Skeletal muscle cell (primary cell): ENCODE results near the gene OTOP1.
"Not testable (repeated sequence)": the region's sequence is repeated elsewhere in the genome, so short reads cannot be mapped to it uniquely, and the experiment has no call there.

Source experiments
- DNase-seq: peaks from one replicate; pipeline ENCODE4 v3.0.0-alpha.2; 2010; ENCODE audit warnings: low read depth
- H3K4me3 ChIP-seq: 2 replicates; pipeline ENCODE4 v1.5.1; 2011; ENCODE audit warnings: low read depth, mild to moderate bottlenecking, control low read depth, low read length, moderate library complexity

OTOP1 gene, protein sequence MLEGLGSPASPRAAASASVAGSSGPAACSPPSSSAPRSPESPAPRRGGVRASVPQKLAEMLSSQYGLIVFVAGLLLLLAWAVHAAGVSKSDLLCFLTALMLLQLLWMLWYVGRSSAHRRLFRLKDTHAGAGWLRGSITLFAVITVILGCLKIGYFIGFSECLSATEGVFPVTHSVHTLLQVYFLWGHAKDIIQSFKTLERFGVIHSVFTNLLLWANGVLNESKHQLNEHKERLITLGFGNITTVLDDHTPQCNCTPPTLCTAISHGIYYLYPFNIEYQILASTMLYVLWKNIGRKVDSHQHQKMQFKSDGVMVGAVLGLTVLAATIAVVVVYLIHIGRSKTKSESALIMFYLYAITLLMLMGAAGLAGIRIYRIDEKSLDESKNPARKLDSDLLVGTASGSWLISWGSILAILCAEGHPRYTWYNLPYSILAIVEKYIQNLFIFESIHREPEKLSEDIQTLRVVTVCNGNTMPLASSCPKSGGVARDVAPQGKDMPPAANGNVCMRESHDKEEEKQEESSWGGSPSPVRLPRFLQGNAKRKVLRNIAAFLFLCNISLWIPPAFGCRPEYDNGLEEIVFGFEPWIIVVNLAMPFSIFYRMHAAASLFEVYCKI

DNA sequence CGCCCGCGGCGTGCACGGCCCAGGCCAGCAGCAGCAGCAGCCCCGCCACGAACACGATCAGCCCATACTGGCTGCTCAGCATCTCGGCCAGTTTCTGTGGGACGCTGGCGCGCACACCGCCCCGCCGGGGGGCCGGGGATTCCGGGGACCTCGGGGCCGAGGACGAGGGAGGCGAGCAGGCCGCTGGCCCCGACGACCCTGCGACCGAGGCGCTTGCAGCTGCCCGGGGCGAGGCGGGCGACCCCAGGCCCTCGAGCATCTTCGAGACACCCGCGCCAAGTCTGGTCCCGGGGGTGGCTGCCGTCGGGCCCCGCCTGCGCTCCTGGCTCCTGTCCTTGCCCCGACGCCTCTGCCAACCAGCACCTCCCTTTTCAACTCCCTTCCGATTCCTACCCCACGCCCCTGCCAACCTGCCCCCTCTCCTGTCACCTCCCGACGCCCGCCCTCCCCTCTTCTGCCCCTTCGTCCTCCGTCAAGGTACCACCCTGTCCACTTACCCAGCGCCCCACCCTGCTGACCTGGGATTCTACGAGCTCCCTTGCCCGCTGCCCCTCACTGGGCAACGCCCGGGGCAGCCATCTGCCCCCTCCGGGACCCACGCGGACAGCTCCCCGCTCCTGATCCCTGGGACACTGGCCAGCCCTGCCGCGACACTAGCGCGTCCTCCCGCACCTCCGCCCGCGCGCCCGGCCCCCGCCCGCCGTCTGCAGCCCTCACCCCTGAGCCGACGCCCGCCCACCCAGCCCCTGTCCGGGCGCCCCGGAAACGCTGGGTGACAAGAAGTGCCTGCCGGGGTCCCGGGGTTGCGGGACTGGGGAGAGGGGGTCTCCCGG is at the start of gene OTOP1:
OTOP1 (minus strand) TSS at position 324 of the 833 bp plus-strand sequence; CDS start at position 259, 65 bp downstream.
- no peak for DNase-seq
- H3K4me3 ChIP-seq: no peak within 1 kb of the TSS

DNA sequence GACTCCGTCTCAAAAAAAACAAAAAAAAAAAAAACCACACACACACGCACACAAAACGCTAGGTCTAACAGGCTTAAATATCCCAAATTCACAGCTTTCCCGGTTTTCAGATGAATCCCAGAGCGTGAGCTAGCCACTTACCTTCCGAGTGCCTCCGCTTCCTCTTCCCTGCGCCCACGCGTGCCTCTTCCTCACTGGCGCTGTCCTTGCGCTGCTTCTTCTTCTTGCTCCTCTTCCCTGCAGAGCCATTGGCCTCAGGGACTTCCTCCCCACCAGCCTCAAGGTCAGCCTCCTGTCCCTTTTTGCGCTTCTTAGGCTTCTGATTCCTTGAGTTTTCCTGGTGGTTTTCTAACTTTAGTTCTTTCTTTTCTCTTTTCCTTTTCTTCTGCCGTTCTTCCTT is 47.5 kb upstream of the OTOP1 start:
- no peak for DNase-seq
- no peak overlapping the region for H3K4me3 ChIP-seq

DNA sequence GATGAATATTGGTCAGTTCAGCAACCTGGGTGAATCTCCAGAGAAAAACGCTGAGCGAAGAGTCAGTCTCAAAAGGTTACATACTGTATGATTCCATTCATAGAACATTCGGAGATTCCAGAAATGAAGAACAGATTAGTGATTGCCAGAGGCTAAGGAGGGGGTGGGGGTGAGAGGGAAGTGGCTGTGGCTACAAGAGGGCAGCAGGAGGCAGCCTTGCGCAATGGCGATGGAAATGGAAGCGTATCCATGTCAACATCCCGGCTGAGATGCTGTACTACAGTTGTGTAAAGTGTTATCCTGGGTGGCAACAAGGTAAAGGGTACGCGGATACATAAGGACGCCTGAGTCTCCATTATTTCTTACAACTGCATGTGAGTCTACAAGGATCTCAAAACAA is 45.2 kb upstream of the OTOP1 start:
- no peak for DNase-seq

DNA sequence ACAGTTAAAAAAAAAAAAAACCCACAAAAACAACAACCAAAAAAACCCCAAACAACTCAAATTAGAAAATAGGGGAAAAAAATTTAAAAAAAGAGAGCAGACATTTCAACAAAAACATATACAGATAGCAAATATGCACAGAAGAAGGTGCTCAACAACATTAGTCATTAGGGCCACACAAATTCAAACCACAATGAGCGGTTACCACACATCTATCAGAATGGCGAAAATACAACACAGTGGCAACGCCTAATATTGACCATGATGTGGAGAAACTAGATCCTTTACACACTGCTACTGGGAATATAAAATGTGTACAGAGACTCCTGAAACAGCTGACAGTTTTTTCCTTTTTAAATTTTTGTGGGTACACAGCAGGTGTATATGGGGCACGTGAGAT is 43.8 kb upstream of the OTOP1 start:
- no peak for DNase-seq

More for the DNA sequence above, 45.2 kb upstream of the OTOP1 start:
- H3K4me3 ChIP-seq: no peak overlapping the region

DNA sequence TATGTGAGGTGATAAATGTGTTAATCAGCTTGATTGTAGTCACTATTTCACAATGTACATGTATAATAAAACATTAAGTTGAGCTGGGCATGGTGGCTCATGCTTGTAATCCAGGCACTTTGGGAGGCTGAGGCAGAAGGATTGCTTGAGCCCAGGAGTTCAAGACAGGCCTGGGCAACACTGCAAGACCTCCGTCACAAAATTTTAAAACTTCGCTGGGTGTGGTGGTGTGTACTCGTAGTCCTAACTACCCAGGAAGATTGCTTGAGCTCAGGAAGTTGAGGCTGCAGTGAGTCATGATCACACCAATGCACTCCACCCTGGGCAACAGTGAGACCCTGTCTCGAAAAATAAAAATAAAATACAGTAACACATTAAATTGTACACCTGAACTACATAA is 43.1 kb upstream of the OTOP1 start:
- no peak overlapping the region for H3K4me3 ChIP-seq
- DNase-seq: no peak

More for the DNA sequence above, 43.8 kb upstream of the OTOP1 start:
- no peak overlapping the region for H3K4me3 ChIP-seq

DNA sequence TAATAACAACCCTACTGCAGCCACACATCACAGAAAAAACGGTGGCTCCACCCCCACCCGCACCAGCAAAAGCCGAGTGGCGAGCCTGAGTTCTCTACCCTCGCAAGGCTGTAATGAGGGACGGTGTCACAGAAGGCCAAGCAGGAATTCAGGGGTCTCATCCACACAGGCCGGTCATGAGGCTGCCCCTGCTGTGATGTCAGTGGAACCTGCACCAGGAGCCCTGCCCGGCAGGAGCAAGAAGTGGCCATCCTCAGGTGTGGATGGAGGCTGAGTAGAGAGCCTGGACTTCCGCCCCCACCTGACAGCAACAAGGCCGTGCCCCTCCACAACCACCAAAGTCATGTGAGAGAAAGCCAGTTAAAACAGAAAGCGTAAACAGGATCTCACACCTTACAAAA is 42.6 kb upstream of the OTOP1 start:
- no peak for DNase-seq
- H3K4me3 ChIP-seq: no peak overlapping the region

DNA sequence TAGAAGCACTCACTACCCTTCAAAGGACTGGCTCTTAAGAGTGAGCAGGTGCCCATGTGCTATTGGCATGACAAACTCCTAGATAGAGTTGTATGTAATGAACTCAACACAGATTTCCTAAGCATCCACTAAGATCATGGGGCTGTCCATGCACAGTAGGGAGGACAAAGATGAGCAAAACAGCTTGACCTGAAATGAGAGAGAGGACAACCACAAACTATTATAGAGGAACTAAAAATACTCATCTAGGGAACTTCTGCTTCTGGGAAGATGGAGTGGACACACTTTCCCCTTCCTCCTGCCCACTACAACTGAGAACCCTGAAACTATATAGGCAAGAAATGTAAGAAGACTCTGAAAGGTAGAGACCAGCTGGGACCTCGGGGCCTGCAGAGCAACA is 42.0 kb upstream of the OTOP1 start:
- H3K4me3 ChIP-seq: no peak overlapping the region
- DNase-seq: no peak

DNA sequence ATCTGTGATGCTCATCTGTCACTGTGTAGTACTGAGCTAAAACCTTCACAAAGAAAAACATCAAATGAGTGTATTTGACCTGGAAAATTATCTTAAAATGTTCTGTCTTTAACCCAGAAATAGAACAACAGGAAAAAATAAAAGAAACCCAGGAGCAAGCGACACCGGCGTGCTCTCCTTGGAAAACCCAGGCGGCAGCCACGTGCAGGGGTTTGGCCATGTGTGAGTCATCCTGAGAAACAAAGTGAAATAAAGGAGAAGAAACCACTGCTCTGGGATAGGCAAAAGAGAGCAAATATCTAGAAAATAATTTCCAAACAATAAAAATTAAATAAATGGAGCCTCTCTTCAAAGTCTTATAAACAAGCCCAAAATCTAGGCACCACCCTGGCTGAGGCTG is 41.3 kb upstream of the OTOP1 start:
- no peak for DNase-seq
- no peak overlapping the region for H3K4me3 ChIP-seq

DNA sequence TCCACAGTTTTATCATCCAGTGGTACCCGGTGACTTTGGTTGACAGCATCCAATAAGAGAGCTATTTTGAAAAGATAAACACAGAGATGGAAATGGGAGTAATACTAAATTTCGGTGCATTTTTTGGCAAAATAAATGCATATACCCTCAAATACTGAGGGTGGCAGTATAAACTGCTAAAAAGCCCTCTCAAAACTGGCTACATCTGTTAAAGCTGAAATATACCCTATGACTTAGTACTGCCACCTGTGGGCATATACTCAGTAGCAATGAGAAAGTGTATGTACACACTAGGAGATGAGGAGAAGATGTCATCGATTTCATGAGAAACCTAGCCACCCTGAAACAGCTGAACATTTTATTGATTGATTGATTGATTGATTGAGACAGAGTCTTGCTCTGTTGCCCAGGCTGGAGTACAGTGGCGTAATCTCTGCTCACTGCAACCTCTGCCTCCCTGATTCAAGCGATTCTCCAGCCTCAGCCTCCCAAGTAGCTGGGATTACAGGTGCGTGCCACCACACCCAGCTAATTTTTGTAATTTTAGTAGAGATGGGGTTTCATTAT is 33.5 kb upstream of the OTOP1 start:
- no peak for DNase-seq
- H3K4me3 ChIP-seq: no peak overlapping the region

DNA sequence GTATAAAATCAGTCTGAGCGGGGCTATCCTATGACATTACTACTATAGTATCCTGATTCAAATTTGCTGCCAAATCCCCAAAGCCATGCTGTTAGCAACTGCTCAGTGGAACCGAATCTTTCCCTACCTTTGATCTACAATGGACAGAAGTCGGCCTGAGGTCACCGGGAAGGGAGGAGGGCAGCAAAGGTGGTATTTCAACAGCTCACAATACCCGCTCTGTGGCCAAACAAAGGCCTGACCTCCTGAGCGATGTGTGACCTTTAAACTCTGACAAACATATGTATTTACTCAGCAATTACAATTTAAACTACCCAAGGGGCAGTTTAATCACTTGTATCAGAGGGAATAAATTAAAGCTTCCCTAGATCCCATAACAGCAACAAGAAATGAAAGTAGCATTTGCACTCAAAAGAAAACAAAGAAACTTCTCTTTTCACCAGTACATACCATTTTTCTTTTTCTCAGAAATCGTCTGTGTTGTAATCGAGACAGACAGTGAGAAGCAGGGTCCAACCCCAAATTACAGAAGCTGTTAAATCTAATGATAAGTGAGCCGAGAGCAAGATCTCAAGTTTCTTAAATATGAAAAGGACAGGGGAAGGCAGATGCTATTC is 32.9 kb upstream of the OTOP1 start:
- DNase-seq: no peak
- no peak overlapping the region for H3K4me3 ChIP-seq

DNA sequence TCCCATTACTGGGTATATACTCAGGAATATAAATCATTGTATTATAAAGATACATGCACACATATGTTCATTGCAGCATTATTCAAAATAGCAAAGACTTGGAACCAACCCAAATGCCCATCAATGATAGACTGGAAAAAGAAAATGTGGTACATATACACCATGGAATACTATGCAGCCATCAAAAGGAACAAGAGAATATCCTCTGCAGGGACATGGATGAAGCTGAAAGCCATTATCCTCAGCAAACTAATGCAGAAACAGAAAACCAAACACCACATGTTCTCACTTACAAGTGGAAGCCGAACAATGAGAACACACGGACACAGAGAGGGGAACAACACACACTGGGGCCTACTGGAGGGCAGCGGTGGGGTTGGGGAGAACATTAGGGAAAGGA is 31.0 kb upstream of the OTOP1 start:
- not testable (repeated sequence) for H3K4me3 ChIP-seq, DNase-seq

DNA sequence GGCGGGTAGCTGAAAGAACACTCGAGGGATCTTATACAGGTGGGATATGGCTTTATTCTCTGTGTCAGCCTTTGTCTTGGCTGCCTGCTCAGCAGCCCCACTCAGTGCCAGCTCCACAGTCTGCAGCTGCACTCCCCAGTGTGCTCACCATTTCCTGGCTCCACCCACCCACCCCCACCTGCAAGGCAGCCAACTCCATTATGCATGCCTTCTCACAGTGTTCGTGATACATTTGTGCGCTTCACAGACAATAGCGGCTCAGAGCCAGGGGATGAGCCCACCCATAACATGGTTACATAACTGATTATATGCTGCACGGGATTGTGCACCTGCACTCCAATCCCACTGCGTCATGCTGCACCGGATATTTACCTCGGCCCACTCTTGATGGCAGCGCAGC is 30.1 kb upstream of the OTOP1 start:
- DNase-seq: no peak
- no peak overlapping the region for H3K4me3 ChIP-seq

DNA sequence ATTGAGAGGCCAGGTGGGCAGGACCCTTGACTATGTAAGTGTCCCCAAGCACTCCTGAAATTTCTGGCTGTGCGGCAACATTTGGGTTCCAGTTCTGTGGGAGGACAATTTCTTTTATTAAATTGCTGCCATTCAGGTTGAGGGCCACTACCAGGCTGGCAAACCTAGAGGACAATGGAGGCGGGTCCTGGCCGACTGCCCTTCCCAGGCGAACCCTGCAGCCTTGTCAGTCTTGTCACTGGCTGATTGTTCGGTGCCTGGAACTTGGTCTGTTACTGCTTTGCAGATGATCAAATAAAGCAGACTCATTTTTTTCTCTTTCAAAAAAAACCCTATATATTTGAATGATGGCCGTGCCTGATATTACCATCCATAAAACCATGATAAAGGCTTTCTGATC is 27.9 kb upstream of the OTOP1 start:
- H3K4me3 ChIP-seq: no peak overlapping the region
- no peak for DNase-seq

DNA sequence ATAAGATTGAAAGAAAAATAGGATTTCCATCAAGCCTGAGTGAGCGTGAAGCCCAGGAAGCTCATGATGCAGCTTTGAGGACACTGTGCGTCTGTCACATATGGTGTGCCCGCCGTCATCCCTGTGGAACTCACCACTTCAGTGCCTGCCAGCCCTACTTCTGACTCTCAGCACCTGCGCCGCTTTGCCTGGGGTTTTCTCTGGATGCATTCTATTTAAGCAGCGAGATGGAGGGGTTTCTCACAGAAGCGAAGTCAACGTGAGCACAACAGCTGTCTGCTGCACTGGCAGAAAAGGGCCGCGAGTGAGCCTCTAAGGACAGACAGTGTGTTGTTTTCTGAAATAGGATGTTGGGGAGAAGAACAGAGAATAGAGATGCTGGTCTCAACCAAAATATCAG is 27.5 kb upstream of the OTOP1 start:
- no peak overlapping the region for H3K4me3 ChIP-seq
- DNase-seq: no peak

DNA sequence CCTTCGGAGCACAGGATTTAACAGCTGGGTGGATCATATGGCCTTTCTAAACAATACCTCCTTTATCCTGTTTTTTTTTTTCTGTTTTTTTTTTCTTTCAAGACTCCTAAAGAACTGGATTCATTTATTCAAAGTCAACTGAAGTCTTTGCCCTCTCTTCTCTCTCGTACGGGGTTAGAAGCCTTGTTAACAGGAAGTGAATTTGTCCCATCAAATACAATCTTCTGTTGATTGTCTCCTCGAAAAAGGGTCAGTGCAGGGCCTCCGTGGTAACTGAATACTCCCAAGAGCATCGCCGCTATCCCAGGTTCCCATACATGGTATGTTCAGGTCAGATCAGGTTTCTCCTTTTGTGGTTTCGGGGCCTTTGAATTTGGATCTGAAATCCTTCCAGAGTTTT is 23.1 kb upstream of the OTOP1 start:
- no peak overlapping the region for H3K4me3 ChIP-seq
- DNase-seq: no peak

DNA sequence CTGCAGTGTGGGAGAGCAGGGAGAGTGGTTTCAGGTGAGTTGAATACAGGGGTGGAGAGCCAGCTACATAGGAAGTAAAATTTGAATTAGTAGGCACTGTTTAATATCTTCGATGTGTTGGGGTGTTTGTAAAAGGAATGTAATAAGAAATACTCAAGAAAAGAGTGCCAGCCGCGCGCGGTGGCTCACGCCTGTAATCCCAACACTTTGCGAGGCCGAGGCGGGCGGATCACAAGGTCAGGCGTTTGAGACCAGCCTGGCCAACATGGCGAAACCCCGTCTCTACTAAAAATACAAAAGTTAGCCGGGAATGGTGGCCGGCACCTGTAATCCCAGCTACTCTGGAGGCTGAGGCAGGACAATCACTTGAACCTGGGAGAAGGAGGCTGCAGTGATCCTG is 22.6 kb upstream of the OTOP1 start:
- DNase-seq, H3K4me3 ChIP-seq: not testable (repeated sequence)

DNA sequence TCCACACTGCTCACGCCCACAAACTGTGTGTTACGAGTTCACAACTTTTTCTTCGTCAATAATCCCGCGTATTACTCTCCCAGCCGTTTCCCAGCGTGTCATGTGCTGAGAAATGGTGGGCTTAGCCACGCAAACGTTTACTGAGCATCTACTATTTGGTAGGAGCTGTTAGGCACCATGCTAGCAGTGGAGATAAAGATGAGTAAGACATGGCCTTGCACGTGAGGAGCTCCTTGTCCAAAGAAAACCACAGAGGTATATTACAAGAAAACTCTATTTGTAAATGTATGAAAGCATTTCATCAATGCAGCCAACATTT is 22.1 kb upstream of the OTOP1 start:
- DNase-seq: no peak
- H3K4me3 ChIP-seq: peak overlapping the region; percentile 96

DNA sequence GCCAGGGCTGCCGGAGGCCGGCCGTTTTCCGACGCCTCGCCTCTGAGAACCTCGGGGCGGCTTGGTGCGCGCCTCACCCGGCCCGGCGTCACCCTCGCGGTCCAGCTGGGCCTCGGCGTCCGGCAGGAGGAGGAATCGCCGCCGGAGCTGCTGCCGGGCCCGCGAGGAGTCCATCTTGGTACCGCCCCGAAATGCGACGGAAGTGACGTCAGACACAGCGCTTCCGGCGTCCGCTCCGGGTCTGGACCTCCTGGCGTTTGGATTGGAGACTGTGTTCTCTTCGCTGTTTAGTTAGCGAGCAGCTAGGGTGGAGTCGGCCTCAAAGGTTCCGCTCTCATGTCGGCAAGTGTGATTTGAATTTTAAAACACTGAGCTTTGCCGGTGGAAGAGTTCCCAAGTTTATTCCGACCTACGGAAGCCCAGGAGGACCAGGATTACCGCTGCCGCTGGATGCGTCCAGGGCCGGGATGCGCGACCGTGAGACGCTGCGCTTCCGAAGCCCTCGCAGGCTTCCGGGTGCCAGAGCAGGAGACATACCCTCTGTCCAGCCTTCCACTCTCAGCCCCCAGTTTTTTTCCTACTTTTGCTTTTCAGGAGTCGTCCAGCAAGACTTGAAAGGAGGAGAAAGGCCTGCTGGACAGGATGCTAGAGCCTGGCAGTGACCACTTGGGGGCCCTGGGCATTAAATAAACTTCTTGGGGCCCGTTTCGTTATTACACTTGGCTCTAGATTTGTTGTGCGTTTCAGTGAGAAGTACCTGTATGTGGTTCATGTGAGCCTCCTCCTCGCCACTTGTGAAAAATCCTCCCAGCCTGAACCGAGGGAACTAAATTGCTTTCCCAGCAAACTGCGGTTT is 21.5 kb upstream of the OTOP1 start, which contains the start of gene TMEM128:
TMEM128 (minus strand) TSS at position 195 of the 856 bp plus-strand sequence; CDS start at position 174, 21 bp downstream.
- H3K4me3 ChIP-seq: peak within 1 kb of the TSS; percentile 96
- peak; percentile 73 for DNase-seq

DNA sequence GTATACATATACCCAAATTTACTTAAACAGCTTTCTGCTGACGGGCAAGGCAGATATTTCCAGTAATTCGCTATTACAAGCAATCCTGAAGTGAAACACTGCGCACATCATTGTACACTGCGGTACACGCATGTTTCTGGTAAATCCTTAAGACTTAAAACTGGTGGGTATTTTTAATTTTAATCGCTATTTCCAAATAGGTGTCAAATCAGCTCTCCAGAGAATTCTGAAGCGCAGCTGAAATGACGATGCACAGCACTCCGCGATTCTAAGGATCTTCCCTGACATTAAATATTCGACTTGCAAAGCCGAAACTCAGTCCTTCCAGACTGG is 20.9 kb upstream of the OTOP1 start:
- no peak for DNase-seq

More for the DNA sequence above, 20.9 kb upstream of the OTOP1 start:
- H3K4me3 ChIP-seq: peak overlapping the region; percentile 96
